GM18517 (cell line): ENCODE measurements around the gene ELOF1.

Experiments used
- ATAC-seq: cut with Tn5 transposase; IDR thresholded peaks from one replicate; pipeline ENCODE4 v1.9.1; 2021; ENCODE audit warnings: mild to moderate bottlenecking, moderate library complexity; ENCODE audit not compliant: unreplicated experiment

Gene ELOF1

GRCh38 chr19:11538232-11539036 lies 20.6 kb downstream of the ELOF1 start, which contains the start of gene CNN1:
CNN1 (plus strand) TSS chr19:11538851; CDS start chr19:11538928, 77 bp downstream.
- no peak for ATAC-seq

- ATAC-seq, result peak; percentile 57
Observed at GRCh38 chr19:11535792-11536595, 23.0 kb downstream of the ELOF1 start.

GRCh38 chr19:11534948-11535347 lies 24.1 kb downstream of the ELOF1 start:
- no peak for ATAC-seq

- no peak for ATAC-seq
Observed at GRCh38 chr19:11534538-11534937, 24.5 kb downstream of the ELOF1 start.

GRCh38 chr19:11530432-11530831 lies 28.6 kb downstream of the ELOF1 start:
- no peak for ATAC-seq

- ATAC-seq, result peak; percentile 94
Observed at GRCh38 chr19:11528551-11529341, 30.3 kb downstream of the ELOF1 start, which contains the start of gene ECSIT. ECSIT (minus strand) TSS chr19:11529134; CDS start chr19:11519170, 9,964 bp downstream.

GRCh38 chr19:11519138-11519537 lies 39.9 kb downstream of the ELOF1 start:
- no peak for ATAC-seq

GRCh38 chr19:11513946-11514345 lies 45.1 kb downstream of the ELOF1 start:
- ATAC-seq, result no peak

GRCh38 chr19:11510444-11510843 lies 48.6 kb downstream of the ELOF1 start:
- ATAC-seq, result no peak

GRCh38 chr19:11507370-11508078 lies 51.5 kb downstream of the ELOF1 start:
- no peak for ATAC-seq

GRCh38 chr19:11506967-11507366 lies 52.1 kb downstream of the ELOF1 start:
- ATAC-seq, result no peak

GRCh38 chr19:11506101-11506555 lies 52.9 kb downstream of the ELOF1 start:
- peak; percentile 35 for ATAC-seq

GRCh38 chr19:11505504-11506100 lies 53.4 kb downstream of the ELOF1 start, which contains the start of gene ZNF653:
ZNF653 (minus strand) TSS chr19:11505839; CDS start chr19:11505786, 53 bp downstream.
- peak; percentile 43 for ATAC-seq

GRCh38 chr19:11505032-11505503 lies 54.0 kb downstream of the ELOF1 start:
- ATAC-seq, result peak; percentile 86

- ATAC-seq, result no peak
Observed at GRCh38 chr19:11504502-11505031, 54.5 kb downstream of the ELOF1 start.
